ENCODE results near the gene SHTN1.

Gene SHTN1

GRCh38 chr10:116833986-116834985 lies 170.7 kb downstream of the SHTN1 start:
- no peak for DNase-seq (ENCODE audit: low spot score)

DNA sequence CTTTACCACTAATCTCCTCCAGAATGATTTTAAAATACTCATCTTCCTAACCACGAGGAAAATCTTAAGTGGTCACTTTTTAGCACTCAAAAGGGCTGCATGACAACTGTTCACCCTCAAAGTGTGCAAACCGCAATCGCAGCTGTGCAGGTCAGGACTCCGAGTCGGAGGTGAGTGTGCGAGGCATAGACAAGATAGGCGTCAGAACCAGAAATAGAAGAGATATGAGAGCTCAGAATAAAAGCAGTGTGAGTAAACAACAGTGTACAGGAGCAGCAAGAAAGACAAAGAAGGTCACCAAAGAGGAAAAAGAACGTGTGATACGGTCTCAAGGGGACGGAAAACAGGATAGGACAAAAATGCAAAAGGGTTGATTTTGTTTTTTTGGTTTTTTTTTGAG lies 173.2 kb downstream of the SHTN1 start:
- DNase-seq (ENCODE audit: low spot score), result no peak
